Glomerular endothelial cell (primary cell): ENCODE data around the gene ADAM10. TPM values are rescaled to one million over a fixed set of nuclear protein-coding genes. Genes with fewer than 3 reads are reported as not detected.

Experiments used
- DNase-seq: peaks from one replicate; pipeline ENCODE4 v3.0.0-alpha.2; 2011; ENCODE audit warnings: low read depth, low spot score; ENCODE audit errors: extremely low read depth
- total RNA-seq: library from RNA; depleted of rRNA; stranded (reverse); fragments of >200 nt; gene quantifications from 2 replicates; pipeline ENCODE4 v1.2.3, GENCODE V29; 2015

Gene ADAM10
- total RNA-seq, 1 donor from 2014 or later, result 183 TPM

GRCh38 chr15:58541410-58542087, 208.0 kb downstream of the ADAM10 start:
- no peak for DNase-seq

GRCh38 chr15:58539548-58539947, 210.0 kb downstream of the ADAM10 start:
- no peak for DNase-seq

- DNase-seq, result no peak
Observed at GRCh38 chr15:58538901-58539300, 210.6 kb downstream of the ADAM10 start.

Other genes starting within 250 kb of the ADAM10 start
- 13.5 and 14.7 TPM in 2 replicates for gene MINDY2, start 21.6 kb upstream of the ADAM10 start, total RNA-seq
- gene SLTM, start 184.0 kb upstream of the ADAM10 start, total RNA-seq, result 36.2 and 68.6 TPM in 2 replicates
- gene RNF111, start 238.0 kb upstream of the ADAM10 start, total RNA-seq, result 30.6 and 34.0 TPM in 2 replicates